ENCODE measurements around the gene CREB3L2. TPM values are rescaled to one million over a fixed set of nuclear protein-coding genes. Genes with fewer than 3 reads are reported as not detected.

Gene CREB3L2
- total and polyA plus RNA-seq, 10 of the 15 experiments (the other 5 are each of a cell fraction or from before 2014, with no cell fraction given): 6.4 to 67.1 (median 26.2) TPM

DNA sequence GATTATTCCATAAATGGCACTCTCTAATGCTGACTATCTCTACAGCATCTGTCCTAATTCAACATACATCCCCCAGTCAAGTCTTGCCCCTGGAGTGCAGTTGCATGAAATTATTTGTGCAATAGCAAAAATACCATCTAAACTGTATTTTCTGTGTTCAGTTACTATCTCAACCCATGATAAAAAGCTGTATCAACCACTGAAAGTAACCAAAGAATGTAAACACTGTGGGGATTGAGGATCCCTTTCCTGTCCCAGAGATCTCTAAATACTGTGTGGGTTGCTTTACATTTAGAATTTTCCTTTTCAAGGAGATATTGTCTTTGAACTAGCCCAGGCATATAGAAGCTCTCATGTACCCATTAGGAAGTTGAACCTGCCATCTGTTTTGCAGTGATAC lies 131.2 kb downstream of the CREB3L2 start:
- peaks cover 2 to 19% of the 10 kb centered on the region in 2 experiments; a peak in 3 of 4 replicates for H3K36me3 ChIP-seq (ENCODE audit: control insufficient read depth in 2 of 2, insufficient read depth in 2 of 2, low read length in 1 of 2)
- BruUV-seq (replicated peaks): no TSS peak
- no peaks in the 10 kb centered on the region for H3K79me2 ChIP-seq (ENCODE audit: control insufficient read depth, insufficient read depth, low read length)
- H3K4me2 ChIP-seq (ENCODE audit: control insufficient read depth, insufficient read depth): no peak overlapping the region
- intact Hi-C loops (cut with micrococcal nuclease; ENCODE audit: unreplicated experiment): no loop called here
- FAIRE-seq: no peak
- SMC1A ChIA-PET (ENCODE audit: uncharacterized antibody, unreplicated experiment): interaction anchor here (1.1 to 1.6 kb wide), 5 partner anchors 20 to 215 kb away, joined by 3 to 10 read pairs (median 3); no protein-coding TSS in a partner anchor
- CTCF ChIA-PET: interaction anchor here (1.4 to 2.1 kb wide), 4 partner anchors 24 to 215 kb away, joined by 3 to 7 read pairs (median 4); no protein-coding TSS in a partner anchor
- RAD21 ChIA-PET (ENCODE audit: unreplicated experiment): interaction anchor here (1.2 to 1.5 kb wide), 2 partner anchors 24 to 49 kb away, joined by 3 to 6 read pairs; no protein-coding TSS in a partner anchor
- H3K4me1 ChIP-seq (ENCODE audit: control insufficient read depth, insufficient read depth, low read length): no peaks in the 10 kb centered on the region
- H3K9me3 ChIP-seq (replicated peaks; ENCODE audit: control insufficient read depth, insufficient read depth, low read length): no peaks in the 10 kb centered on the region; the same call in 2 of the 3 replicates
- H3K4me3 ChIP-seq: no peak overlapping the region
- H3K9ac ChIP-seq (ENCODE audit: control insufficient read depth, insufficient read depth, low read length): no peak overlapping the region
- no peak overlapping the region for H2AFZ ChIP-seq (ENCODE audit: control insufficient read depth, low read depth, low read length)
- no peak overlapping the region for H3K27ac ChIP-seq (ENCODE audit: control insufficient read depth, insufficient read depth)
- in situ Hi-C loops (cut with MboI): no loop called here
- TF ChIP-seq SUPT20H (IDR thresholded peaks at IDR 0.05; ENCODE audit: borderline replicate concordance, control insufficient read depth, low read depth, low read length) (no peak), IKZF2 (IDR thresholded peaks at IDR 0.05) (no peak), HDAC6 (IDR thresholded peaks at IDR 0.05; ENCODE audit: unreplicated experiment) (no peak), NFYA (IDR thresholded peaks at IDR 0.05; ENCODE audit: borderline replicate concordance, low read depth, low read length) (no peak), ZNF207 (IDR thresholded peaks at IDR 0.05; ENCODE audit: borderline replicate concordance) (no peak), HDAC2 (IDR thresholded peaks at IDR 0.05) (no peak), MTA3 (IDR thresholded peaks at IDR 0.05; ENCODE audit: borderline replicate concordance, low read length) (no peak), NR2F1 (conservative IDR thresholded peaks at IDR 0.05) (no peak), TAF1 (IDR thresholded peaks at IDR 0.05; ENCODE audit: borderline replicate concordance, low read depth, low read length) (no peak), GABPA (IDR thresholded peaks at IDR 0.05; ENCODE audit: low read depth) (no peak), SP1 (IDR thresholded peaks at IDR 0.05; ENCODE audit: low read depth, low read length) (no peak), MXI1 (IDR thresholded peaks at IDR 0.05; ENCODE audit: low read depth, low read length) (no peak), CHD2 (IDR thresholded peaks at IDR 0.05; ENCODE audit: borderline replicate concordance, low read depth, low read length) (no peak)
- TF ChIP-seq, protein P1, sequence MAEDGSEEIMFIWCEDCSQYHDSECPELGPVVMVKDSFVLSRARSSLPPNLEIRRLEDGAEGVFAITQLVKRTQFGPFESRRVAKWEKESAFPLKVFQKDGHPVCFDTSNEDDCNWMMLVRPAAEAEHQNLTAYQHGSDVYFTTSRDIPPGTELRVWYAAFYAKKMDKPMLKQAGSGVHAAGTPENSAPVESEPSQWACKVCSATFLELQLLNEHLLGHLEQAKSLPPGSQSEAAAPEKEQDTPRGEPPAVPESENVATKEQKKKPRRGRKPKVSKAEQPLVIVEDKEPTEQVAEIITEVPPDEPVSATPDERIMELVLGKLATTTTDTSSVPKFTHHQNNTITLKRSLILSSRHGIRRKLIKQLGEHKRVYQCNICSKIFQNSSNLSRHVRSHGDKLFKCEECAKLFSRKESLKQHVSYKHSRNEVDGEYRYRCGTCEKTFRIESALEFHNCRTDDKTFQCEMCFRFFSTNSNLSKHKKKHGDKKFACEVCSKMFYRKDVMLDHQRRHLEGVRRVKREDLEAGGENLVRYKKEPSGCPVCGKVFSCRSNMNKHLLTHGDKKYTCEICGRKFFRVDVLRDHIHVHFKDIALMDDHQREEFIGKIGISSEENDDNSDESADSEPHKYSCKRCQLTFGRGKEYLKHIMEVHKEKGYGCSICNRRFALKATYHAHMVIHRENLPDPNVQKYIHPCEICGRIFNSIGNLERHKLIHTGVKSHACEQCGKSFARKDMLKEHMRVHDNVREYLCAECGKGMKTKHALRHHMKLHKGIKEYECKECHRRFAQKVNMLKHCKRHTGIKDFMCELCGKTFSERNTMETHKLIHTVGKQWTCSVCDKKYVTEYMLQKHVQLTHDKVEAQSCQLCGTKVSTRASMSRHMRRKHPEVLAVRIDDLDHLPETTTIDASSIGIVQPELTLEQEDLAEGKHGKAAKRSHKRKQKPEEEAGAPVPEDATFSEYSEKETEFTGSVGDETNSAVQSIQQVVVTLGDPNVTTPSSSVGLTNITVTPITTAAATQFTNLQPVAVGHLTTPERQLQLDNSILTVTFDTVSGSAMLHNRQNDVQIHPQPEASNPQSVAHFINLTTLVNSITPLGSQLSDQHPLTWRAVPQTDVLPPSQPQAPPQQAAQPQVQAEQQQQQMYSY (CRISPR knock-in tag; IDR thresholded peaks at IDR 0.05): no peak
- TF ChIP-seq, protein P2, sequence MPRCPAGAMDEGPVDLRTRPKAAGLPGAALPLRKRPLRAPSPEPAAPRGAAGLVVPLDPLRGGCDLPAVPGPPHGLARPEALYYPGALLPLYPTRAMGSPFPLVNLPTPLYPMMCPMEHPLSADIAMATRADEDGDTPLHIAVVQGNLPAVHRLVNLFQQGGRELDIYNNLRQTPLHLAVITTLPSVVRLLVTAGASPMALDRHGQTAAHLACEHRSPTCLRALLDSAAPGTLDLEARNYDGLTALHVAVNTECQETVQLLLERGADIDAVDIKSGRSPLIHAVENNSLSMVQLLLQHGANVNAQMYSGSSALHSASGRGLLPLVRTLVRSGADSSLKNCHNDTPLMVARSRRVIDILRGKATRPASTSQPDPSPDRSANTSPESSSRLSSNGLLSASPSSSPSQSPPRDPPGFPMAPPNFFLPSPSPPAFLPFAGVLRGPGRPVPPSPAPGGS (IDR thresholded peaks at IDR 0.05; ENCODE audit: borderline replicate concordance, insufficient read depth, low read depth, low read length, poor library complexity, severe bottlenecking): no peak
- POLR2A ChIA-PET: interaction anchor here (1.1 kb wide), 1 partner anchor 49 kb away, joined by 3 read pairs; no protein-coding TSS in a partner anchor
- DNase-seq (ENCODE audit: low read depth, low spot score): no peak
- no peaks in the 10 kb centered on the region for H3K27me3 ChIP-seq (replicated peaks in 1 of 2; ENCODE audit: control insufficient read depth in 2 of 2, insufficient read depth in 2 of 2, low read length in 1 of 2)
- no peaks in the 10 kb centered on the region for H4K20me1 ChIP-seq (ENCODE audit: control insufficient read depth, insufficient read depth)
- ATAC-seq: no peak

Data from GM12878 (cell line).